COLO668 (cell line): ENCODE data around the gene C5orf22.
"Not testable (repeated sequence)": the region's sequence is repeated elsewhere in the genome, so short reads cannot be mapped to it uniquely, and the experiment has no call there.

Experiments used
- DNase-seq: peaks from one replicate; lab custom pipeline; 2025; ENCODE audit not compliant: unreplicated experiment; lab: John Stamatoyannopoulos, UW

Gene C5orf22

GRCh38 chr5:31553863-31554262 is 21.8 kb downstream of the C5orf22 start:
- DNase-seq, result no peak

DNA sequence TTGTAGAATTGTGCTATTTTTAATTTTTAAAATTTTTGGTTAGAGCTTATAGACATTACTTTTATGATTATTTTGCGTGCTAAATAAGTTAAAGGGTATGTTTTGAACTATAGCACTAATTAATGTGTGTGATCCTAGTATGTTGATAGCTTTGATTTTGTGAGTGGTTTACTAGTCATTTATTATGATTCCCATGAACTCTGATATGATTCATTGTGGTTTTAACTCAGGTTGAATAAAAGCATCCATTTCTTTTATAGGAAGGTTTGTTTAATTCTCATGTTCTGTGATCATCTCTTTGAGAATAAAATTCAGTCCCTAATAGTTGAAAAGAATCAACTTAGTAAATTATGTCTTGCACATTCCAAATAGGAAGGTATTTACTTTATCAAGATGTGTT is 22.5 kb downstream of the C5orf22 start:
- no peak for DNase-seq

GRCh38 chr5:31556461-31556860 is 24.4 kb downstream of the C5orf22 start:
- DNase-seq, result no peak

DNA sequence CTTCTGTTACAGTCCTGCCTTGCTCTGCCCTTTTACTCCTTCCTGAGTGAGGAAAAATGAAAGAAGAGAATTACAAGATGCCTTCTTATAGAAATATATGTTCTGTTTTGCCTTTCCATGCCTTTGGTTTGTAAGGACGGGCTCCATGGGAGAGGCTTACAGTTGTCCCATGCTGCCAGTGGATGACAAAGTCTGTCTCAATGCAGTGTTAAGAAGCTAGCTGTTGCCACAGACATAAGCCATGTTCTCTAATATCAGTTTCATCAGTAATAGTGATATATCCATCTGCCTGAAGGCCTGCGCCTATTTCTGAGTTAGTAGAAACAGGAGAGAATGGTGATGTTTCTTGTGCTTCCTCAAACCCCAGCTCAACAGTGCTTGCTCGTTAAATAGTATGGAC is 27.8 kb downstream of the C5orf22 start:
- DNase-seq, result no peak

GRCh38 chr5:31561946-31562345 is 29.8 kb downstream of the C5orf22 start:
- no peak for DNase-seq

- DNase-seq, result no peak
Observed at GRCh38 chr5:31563216-31563615, 31.1 kb downstream of the C5orf22 start.

- not testable (repeated sequence) for DNase-seq
Observed at GRCh38 chr5:31566362-31566761, 34.3 kb downstream of the C5orf22 start.

GRCh38 chr5:31568302-31568835 is 36.3 kb downstream of the C5orf22 start:
- DNase-seq, result no peak

DNA sequence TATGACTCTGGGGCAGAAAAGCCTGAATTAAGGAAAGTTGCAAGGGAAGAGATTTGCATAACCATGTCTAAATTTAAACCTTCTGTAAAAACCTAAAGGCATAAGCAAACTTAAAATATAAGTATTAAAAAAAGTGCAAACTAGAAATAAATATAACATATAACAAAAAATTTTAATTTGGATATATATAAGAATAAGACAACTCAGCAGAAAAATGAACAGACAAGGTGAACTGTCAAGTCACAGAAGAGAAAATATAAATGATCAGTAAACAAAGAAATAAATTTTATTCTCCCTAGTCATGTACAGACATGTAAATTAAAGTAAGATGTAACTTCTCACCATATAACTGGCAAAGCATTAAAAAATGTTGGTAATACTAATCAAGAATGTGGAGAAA is 37.0 kb downstream of the C5orf22 start:
- no peak for DNase-seq

- DNase-seq, result no peak
Observed at GRCh38 chr5:31573494-31574142, 41.5 kb downstream of the C5orf22 start.

GRCh38 chr5:31574772-31575171 is 42.7 kb downstream of the C5orf22 start:
- no peak for DNase-seq

DNA sequence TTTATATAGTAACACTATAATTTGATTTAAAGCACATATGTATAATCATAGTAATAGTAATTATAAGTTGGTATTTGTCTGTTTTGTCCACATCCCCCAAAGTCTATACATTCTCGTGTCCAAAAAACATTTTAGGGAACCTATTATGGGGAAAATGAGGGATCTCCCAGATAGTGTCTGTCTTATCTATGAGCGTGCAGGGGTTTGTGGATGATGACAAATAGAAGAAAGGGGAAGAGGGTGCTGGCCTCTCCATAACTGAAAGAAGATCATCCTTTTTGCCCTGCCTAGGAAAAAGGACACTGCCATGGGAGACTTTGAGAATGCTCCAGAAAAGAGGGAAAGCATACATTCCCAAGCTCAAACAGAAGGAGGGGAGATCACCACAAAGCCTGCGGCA is 45.3 kb downstream of the C5orf22 start:
- no peak for DNase-seq

DNA sequence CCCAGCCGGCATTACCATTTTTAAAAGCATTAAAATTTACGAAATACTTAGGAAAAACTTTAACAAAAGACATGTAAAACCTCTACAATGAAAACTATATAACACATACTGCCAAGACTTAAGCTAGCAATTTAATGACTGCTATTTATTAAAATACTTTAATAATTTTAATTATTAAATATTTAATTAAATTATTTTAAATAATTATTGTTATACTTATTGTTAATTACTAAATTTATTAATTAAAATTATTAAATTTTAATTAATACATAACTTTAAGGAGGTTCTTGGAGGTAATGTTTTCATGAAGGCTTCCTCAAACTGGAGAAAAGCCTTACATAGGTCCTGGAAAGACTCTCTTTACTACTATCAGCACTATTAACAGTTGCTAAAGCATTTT is 47.5 kb downstream of the C5orf22 start:
- no peak for DNase-seq

DNA sequence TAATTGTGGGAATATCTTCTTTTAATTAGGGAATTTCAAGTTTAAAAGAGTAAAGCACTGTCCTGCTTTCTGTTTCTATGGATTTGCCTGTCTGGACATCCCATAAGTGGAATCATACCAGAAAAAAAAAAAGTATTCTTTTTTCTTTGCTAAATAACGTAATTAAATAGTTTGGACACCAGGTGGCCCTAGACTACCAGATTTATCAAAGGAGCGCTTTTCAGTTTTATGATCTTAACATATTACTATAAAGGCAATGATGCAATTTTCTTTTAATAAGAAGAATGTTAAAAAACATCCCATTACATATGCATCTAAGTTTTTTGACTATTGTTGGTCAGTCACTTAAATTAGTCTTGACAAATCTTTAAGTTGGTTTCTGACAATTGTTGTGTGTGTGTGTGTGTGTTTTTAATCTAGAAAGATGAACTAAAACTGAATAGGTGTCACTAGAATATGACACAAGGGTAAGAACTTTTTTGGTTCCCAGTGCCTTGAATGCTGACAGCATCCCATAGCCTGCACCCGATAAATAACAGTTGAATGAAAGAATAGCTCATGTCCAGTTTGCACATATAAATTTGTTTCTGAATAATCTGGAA is 49.5 kb downstream of the C5orf22 start:
- DNase-seq, result no peak

- DNase-seq, result no peak
Observed at GRCh38 chr5:31583129-31583528, 51.0 kb downstream of the C5orf22 start.

DNA sequence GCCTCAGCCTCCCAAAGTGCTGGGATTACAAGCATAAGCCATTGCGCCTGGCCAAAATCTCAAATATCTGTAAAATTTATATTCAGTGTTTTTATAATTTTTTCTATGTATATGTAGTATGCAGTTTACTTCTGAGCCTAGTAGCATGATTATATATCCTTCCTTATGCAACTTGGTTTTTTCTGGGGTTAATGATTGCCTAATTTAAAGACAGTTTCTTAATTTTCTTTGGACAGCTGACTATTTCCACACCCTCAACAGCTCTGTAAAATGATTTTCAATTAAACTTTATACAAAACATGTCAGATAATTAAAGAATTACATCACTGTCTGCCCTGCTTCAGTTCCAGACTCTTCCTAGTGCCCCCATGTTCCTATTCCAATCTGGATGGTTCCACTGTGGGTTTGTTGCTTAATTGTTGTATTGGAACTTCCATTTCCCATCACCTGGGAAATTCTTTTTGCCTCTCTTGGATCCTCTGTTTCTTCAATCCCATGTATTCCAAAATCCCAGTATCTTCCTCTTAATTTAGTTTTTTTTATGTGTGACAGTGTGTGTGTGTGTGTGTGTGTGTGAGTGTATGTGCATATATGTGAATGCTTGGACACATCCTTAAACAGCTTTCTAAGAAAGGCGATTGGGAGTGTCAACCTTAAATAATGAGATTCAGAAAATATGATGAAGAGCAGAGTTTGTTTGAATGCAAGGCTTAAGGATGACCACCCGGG is 53.2 kb downstream of the C5orf22 start:
- DNase-seq, result no peak

DNA sequence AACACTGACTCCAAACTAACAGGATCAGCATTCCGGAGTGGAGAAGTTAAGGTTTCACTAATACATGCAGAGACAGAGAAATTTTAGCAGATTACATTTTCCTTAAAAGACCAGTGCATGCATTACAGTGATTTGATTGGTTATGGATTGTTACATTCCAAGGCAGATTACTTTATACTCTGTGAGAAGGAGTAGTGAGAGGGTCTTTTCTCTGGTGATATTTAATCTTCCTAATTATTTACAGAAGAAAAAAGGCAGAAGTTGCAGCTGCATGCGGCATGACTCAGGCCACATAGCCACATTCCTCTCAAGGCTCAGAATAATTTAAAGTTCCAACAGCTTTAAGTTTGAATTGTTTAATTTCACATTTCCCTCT is 53.8 kb downstream of the C5orf22 start:
- DNase-seq, result no peak

DNA sequence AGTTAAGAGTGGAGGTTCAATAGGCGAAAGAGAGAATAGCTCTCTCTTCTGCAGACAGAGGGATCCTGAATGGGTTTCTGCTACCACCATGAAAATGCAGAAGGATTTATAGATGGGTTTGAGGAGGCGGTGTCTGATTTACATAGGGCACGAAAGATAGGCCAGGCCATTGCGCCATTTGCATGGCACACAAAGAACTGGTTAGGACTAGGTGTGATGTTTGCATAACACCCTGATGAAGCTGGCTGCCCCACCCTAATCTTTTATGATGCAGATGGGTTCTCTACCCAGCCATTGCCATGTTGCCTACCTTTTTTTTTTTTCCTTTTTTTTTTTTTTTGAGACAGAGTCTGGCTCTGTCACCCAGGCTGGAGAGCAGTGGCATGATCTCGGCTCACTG is 55.4 kb downstream of the C5orf22 start:
- no peak for DNase-seq

- DNase-seq, result no peak
Observed at GRCh38 chr5:31593665-31594064, 61.6 kb downstream of the C5orf22 start.

DNA sequence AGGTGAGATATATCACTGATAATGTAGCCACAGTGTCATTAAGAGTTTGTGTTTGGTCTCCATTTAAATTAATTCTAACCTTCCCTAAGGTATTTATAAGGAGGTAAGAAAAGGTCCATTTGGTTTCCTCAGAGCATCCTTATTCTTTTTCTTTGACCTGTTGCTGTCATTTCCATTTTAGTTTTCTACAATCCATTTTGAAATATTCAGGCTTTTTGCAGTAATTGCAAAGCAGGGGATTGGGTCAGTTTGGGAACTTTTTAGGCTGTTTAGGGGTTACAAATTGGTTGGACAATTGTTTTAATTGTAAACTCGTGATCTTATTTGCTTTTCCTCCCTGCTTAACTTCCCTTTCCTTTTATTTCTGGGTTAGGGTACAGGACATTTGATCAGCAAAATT is 64.3 kb downstream of the C5orf22 start:
- no peak for DNase-seq

GRCh38 chr5:31598640-31599611 is 66.8 kb downstream of the C5orf22 start:
- DNase-seq, result no peak
